ENCODE data around the gene ERGIC3. TPM values are rescaled to one million over a fixed set of nuclear protein-coding genes. Genes with fewer than 3 reads are reported as not detected.

ERGIC3 gene
- total and polyA plus RNA-seq, 2 donors (not counting 3 experiments of a cell fraction or from before 2014, with no cell fraction given): 203 to 419 TPM

- no peaks in the 10 kb centered on the region for H3K36me3 ChIP-seq (ENCODE audit: control insufficient read depth in 2 of 2, extremely low read depth in 1 of 2, insufficient read depth in 2 of 2, low read length in 2 of 2)
- dilution Hi-C loops (cut with MboI; ENCODE audit: extremely low pct_ligation_motif_present, low sequenced_read_pairs) (no loop called here), intact Hi-C loops (cut with micrococcal nuclease) (no loop called here)
- no peak overlapping the region for H2AFZ ChIP-seq (ENCODE audit: low read depth, low read length)
- H3K9ac ChIP-seq (replicated peaks; ENCODE audit: extremely low read depth, insufficient read depth, low read length): no peak overlapping the region
- no peaks in the 10 kb centered on the region for H4K20me1 ChIP-seq (replicated peaks; ENCODE audit: control insufficient read depth, extremely low read depth, insufficient read depth, low read length)
- FAIRE-seq (no peak), DNase-seq (ENCODE audit: low read depth, low spot score) (no peak)
- no peaks in the 10 kb centered on the region for H3K9me1 ChIP-seq (replicated peaks; ENCODE audit: control insufficient read depth, extremely low read depth, insufficient read depth, low read length)
- peaks cover 3% of the 10 kb centered on the region for H3K4me1 ChIP-seq (ENCODE audit: control insufficient read depth, extremely low read depth, insufficient read depth, low read length)
- POLR2A ChIA-PET: interaction anchor here (1.2 kb wide), 1 partner anchor 20 kb away, joined by 5 read pairs; the partner anchor contains the start of gene SPAG4
- no peak overlapping the region for H3K27ac ChIP-seq (ENCODE audit: insufficient read depth, low read depth, low read length)
- no peak overlapping the region for H3K4me3 ChIP-seq (replicated peaks in 1 of 3; ENCODE audit: insufficient read depth in 1 of 3, low read depth in 1 of 3, low read length in 3 of 3)
- no TSS peak for BruUV-seq (replicated peaks)
- CTCF ChIA-PET: interaction anchor here (1.3 to 1.6 kb wide), 4 partner anchors 9 to 23 kb away, joined by 3 to 7 read pairs (median 4); partner anchors contain the start of gene SPAG4
- H3K9me3 ChIP-seq (replicated peaks; ENCODE audit: control insufficient read depth, insufficient read depth, low read length): no peaks in the 10 kb centered on the region
- H3K79me2 ChIP-seq (ENCODE audit: control insufficient read depth, insufficient read depth, low read length): no peaks in the 10 kb centered on the region
- H3K27me3 ChIP-seq (ENCODE audit: control insufficient read depth in 2 of 2, insufficient read depth in 2 of 2, low read length in 2 of 2): peaks cover 10 to 17% of the 10 kb centered on the region in 2 experiments
- H3K4me2 ChIP-seq (ENCODE audit: insufficient read depth, low read length): no peak overlapping the region
- TF ChIP-seq EZH2 (IDR thresholded peaks at IDR 0.05; ENCODE audit: borderline replicate concordance, low read depth, low read length, severe bottlenecking): no peak
- no peak for TF ChIP-seq FOS (IDR thresholded peaks at IDR 0.05; ENCODE audit: borderline replicate concordance, insufficient read depth, low read length)
- no peak for TF ChIP-seq MYC (IDR thresholded peaks at IDR 0.05; ENCODE audit: low read depth, low read length)
- TF ChIP-seq MAX (IDR thresholded peaks at IDR 0.05; ENCODE audit: insufficient read depth, insufficient read length): no peak
- TF ChIP-seq GATA2 (IDR thresholded peaks at IDR 0.05; ENCODE audit: insufficient read depth, insufficient read length, low read depth, low read length): no peak
- no peak for TF ChIP-seq POLR2AphosphoS5 (IDR thresholded peaks at IDR 0.05; ENCODE audit: insufficient read depth, low read depth, low read length)
- no peak for TF ChIP-seq CTCF (IDR thresholded peaks at IDR 0.05; ENCODE audit: extremely low read depth in 1 of 2, insufficient read depth in 1 of 2, low read depth in 1 of 2, low read length in 2 of 2)
- TF ChIP-seq POLR2A (IDR thresholded peaks at IDR 0.05; ENCODE audit: low read depth, low read length): no peak
- no peak for TF ChIP-seq JUN (IDR thresholded peaks at IDR 0.05; ENCODE audit: borderline replicate concordance, insufficient read depth, insufficient read length, low read depth)
Observed at GRCh38 chr20:35595901-35596300, 54.0 kb downstream of the ERGIC3 start.
